ENCODE results near the gene SECTM1. TPM values are rescaled to one million over a fixed set of nuclear protein-coding genes. Genes with fewer than 3 reads are reported as not detected.
"Not testable (repeated sequence)": the region's sequence is repeated elsewhere in the genome, so short reads cannot be mapped to it uniquely, and the experiment has no call there.

Gene SECTM1
- total and polyA plus RNA-seq, 2 experiments from 2014 or later, result 9.7 to 15.0 TPM

- Histone ChIP-seq H3K4me2 (peak overlapping the region; percentile 55), H3K36me3 (replicated peaks; ENCODE audit: insufficient read depth, low read depth) (no peaks in the 10 kb centered on the region), H3K27me3 (no peaks in the 10 kb centered on the region), H3K4me3 (no peak overlapping the region), H3K79me2 (no peaks in the 10 kb centered on the region), H3K27ac (peak overlapping the region; percentile 65), H3K9me2 (replicated peaks; ENCODE audit: insufficient read depth) (no peaks in the 10 kb centered on the region), H4K20me1 (ENCODE audit: insufficient read depth, poor library complexity, severe bottlenecking) (no peaks in the 10 kb centered on the region), H2AFZ (no peak overlapping the region), H3K9me3 (ENCODE audit: low read depth) (no peaks in the 10 kb centered on the region), H3K4me1 (ENCODE audit: insufficient read depth) (peaks cover 34% of the 10 kb centered on the region)
- TF ChIP-seq EZH2phosphoT487 (IDR thresholded peaks at IDR 0.05; ENCODE audit: low read depth, severe bottlenecking, unreplicated experiment) (no peak), EZH2 (IDR thresholded peaks at IDR 0.05; ENCODE audit: borderline replicate concordance) (no peak), CTCF (IDR thresholded peaks at IDR 0.05; ENCODE audit: poor library complexity) (no peak)
- DNase-seq (ENCODE audit: low spot score), result no peak
- 65% methylated on average over 8 of the region's 9 CpGs for WGBS (ENCODE audit: low lambda C conversion rate, missing lambda C conversion rate)
These were observed 14.9 kb upstream of the SECTM1 start for GRCh38 chr17:82348434-82348833.

- H3K27me3 ChIP-seq; H3K36me3 ChIP-seq (replicated peaks; ENCODE audit: insufficient read depth, low read depth); H3K79me2 ChIP-seq; H3K9me3 ChIP-seq (ENCODE audit: low read depth); H4K20me1 ChIP-seq (ENCODE audit: insufficient read depth, poor library complexity, severe bottlenecking); H3K4me3 ChIP-seq; DNase-seq (ENCODE audit: low spot score); H3K9me2 ChIP-seq (replicated peaks; ENCODE audit: insufficient read depth); H2AFZ ChIP-seq: not testable (repeated sequence)
- WGBS (ENCODE audit: low lambda C conversion rate, missing lambda C conversion rate), result 88% methylated on average over 11 of the region's 11 CpGs
- Histone ChIP-seq H3K4me2 (peak overlapping the region; percentile 55), H3K27ac (peak overlapping the region; percentile 65), H3K4me1 (ENCODE audit: insufficient read depth) (peaks cover 34% of the 10 kb centered on the region)
These were observed 14.4 kb upstream of the SECTM1 start for GRCh38 chr17:82347994-82348393.

- H3K9me3 ChIP-seq (ENCODE audit: low read depth), result no peaks in the 10 kb centered on the region
These were observed 13.1 kb upstream of the SECTM1 start for GRCh38 chr17:82346342-82347300.

More at GRCh38 chr17:82346342-82347300, 13.1 kb upstream of the SECTM1 start:
- Histone ChIP-seq H3K4me1 (ENCODE audit: insufficient read depth) (peaks cover 34% of the 10 kb centered on the region), H3K4me2 (no peak overlapping the region), H2AFZ (no peak overlapping the region), H3K9me2 (replicated peaks; ENCODE audit: insufficient read depth) (no peaks in the 10 kb centered on the region), H4K20me1 (ENCODE audit: insufficient read depth, poor library complexity, severe bottlenecking) (no peaks in the 10 kb centered on the region), H3K36me3 (replicated peaks; ENCODE audit: insufficient read depth, low read depth) (no peaks in the 10 kb centered on the region), H3K27me3 (no peaks in the 10 kb centered on the region), H3K27ac (peak overlapping the region; percentile 43), H3K79me2 (no peaks in the 10 kb centered on the region), H3K4me3 (no peak overlapping the region)
- 82% methylated on average over 26 of the region's 28 CpGs for WGBS (ENCODE audit: low lambda C conversion rate, missing lambda C conversion rate)
- DNase-seq (ENCODE audit: low spot score), result no peak
- TF ChIP-seq CTCF (IDR thresholded peaks at IDR 0.05; ENCODE audit: poor library complexity) (no peak), EZH2 (IDR thresholded peaks at IDR 0.05; ENCODE audit: borderline replicate concordance) (no peak), EZH2phosphoT487 (IDR thresholded peaks at IDR 0.05; ENCODE audit: low read depth, severe bottlenecking, unreplicated experiment) (no peak)

Data from hepatocyte (in vitro differentiated cells).